Astrocyte of the spinal cord (primary cell): Measurements from ENCODE around the gene RILPL1.
A peak's percentile ranks its signal among the peaks of the same experiment; 100 is the strongest.
"Not testable (repeated sequence)": the region's sequence is repeated elsewhere in the genome, so short reads cannot be mapped to it uniquely, and the experiment has no call there.

ENCODE experiments used
- DNase-seq: peaks from one replicate; pipeline ENCODE4 v3.0.0; 2011; ENCODE audit warnings: low read depth, low spot score
- H3K4me3 ChIP-seq: 2 replicates; pipeline ENCODE4 v1.5.1; 2011; ENCODE audit warnings: low read depth, mild to moderate bottlenecking, low read length, moderate library complexity
- in situ Hi-C: cut with HindIII; loops from 2 replicates; pipeline ENCODE4 v1.10.0; 2017; ENCODE audit warnings: low sequenced_read_pairs
- TF ChIP-seq, protein P1 (sequence below): IDR thresholded peaks from 2 replicates; pipeline ENCODE4 v1.5.1; 2012; ENCODE audit warnings: low read depth, mild to moderate bottlenecking, low read length, inconsistent platforms

RILPL1 gene

DNA sequence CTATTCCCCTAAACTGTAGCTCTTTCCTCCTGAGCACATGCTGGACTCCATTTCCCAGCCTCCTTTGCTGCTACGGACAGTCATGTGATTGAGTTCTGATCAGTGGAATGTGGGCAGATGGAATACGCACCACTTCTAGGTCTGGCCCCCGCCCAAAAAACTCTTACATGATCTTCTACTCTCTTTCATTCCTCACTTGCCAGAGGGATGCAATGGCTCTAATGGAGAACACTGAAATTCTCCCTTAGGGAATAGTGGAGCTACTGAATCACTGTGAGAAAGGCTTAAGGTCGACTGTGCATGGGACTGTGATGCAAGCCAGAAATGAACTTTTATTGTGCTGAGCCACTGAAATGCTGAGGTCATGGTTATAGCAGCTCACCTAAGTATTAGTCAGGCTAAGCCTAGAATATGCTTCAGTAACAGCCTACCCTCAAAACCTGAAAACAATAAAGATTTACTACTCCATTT lies 37.9 kb upstream of the RILPL1 start:
- H3K4me3 ChIP-seq = no peak overlapping the region
- peak; percentile 67 for DNase-seq
- TF ChIP-seq, protein P1, sequence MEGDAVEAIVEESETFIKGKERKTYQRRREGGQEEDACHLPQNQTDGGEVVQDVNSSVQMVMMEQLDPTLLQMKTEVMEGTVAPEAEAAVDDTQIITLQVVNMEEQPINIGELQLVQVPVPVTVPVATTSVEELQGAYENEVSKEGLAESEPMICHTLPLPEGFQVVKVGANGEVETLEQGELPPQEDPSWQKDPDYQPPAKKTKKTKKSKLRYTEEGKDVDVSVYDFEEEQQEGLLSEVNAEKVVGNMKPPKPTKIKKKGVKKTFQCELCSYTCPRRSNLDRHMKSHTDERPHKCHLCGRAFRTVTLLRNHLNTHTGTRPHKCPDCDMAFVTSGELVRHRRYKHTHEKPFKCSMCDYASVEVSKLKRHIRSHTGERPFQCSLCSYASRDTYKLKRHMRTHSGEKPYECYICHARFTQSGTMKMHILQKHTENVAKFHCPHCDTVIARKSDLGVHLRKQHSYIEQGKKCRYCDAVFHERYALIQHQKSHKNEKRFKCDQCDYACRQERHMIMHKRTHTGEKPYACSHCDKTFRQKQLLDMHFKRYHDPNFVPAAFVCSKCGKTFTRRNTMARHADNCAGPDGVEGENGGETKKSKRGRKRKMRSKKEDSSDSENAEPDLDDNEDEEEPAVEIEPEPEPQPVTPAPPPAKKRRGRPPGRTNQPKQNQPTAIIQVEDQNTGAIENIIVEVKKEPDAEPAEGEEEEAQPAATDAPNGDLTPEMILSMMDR = no peak
- in situ Hi-C loops = no loop called here

DNA sequence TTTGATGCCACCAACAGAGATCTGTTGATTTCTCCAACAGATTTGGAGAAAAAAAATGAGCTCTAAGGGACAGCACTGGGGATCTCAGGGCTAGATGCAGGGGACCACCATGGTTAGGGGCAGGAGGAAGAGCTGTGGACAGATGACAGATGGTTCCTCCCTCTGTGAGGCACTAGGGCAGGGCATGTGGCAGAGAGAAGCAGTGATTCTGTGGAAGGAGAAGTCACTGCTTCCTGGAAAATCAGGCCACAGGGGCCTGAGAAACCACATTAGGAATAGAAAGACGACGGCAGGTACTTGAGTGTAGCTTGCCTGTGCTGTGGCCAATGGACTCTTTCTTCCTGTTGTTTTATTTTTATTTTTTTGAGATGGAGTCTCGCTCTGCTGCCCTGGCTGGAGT lies 25.9 kb upstream of the RILPL1 start:
- no peak overlapping the region for H3K4me3 ChIP-seq
- in situ Hi-C loops = no loop called here
- no peak for DNase-seq
- TF ChIP-seq, protein P1 = no peak

DNA sequence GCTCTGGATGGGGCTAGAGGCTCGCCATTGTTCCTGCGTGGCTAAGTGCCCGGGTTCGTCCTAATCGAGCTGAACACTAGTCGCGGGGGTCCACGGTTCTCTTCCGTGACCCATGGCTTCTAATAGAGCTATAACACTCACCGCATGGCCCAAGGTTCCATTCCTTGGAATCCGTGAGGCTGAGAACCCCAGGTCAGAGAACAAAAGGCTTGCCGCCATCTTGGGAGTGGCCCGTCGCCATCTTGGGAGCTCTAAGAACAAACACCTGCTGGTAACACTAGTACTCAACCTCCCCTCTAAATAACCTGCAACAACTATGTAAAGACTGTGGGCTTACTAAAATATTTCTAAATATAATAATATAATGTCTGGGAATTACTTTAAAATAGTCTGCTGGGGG lies 25.0 kb upstream of the RILPL1 start:
- in situ Hi-C loops, H3K4me3 ChIP-seq, DNase-seq: not testable (repeated sequence)

DNA sequence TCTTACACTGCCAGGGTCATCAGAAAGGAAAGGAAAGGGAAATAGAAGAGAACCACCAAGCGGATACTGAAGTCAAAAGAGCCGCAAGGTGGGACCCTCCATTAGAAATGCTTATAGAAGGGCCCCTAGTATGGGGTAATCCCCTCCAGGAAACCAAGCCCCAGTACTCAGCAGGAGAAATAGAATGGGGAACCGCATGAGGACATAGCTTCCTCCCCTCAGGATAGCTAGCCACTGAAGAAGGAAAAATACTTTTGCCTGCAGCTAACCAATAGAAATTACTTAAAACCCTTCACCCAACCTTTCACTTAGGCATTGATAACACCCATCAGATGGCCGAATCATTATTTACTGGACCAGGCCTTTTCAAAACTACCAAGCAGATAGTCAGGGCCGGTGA lies 21.3 kb upstream of the RILPL1 start:
- in situ Hi-C loops, DNase-seq: not testable (repeated sequence)

DNA sequence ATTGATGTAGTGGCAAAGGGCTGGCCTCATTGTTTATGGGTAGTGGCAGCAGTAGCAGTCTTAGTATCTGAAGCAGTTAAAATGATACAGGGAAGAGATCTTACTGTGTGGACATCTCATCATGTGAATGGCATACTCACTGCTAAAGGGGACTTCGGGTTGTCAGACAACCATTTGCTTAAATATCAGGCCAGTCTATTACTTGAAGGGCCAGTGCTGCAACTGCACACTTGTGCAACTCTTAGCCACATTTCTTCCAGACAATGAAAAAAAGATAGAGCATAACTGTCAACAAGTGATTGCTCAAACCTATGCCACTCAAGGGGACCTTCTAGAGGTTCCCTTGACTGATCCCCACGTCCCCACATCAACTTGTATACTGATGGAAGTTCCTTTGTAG lies 20.6 kb upstream of the RILPL1 start:
- H3K4me3 ChIP-seq, in situ Hi-C loops, DNase-seq: not testable (repeated sequence)

More for the DNA sequence above, 21.3 kb upstream of the RILPL1 start:
- not testable (repeated sequence) for H3K4me3 ChIP-seq

DNA sequence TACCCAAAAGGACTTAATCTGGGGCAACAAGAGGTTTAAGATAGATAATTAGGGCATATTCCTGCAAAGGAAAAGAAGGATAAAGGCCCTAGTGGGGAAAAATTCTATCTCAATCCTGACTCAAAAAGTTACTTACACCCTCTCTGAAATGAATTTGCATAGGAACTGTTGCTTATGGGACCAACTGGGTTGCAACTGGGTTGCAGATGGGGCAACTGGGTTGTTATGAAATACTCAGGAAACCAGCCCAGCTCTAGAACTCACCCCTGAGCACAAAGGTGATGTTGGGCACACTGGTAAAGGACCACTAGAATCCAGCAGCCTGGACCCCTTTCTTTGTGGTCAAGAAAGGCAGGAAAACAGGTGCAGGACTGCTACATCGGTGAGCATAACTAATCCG lies 17.2 kb upstream of the RILPL1 start:
- in situ Hi-C loops = no loop called here
- DNase-seq = no peak
- no peak overlapping the region for H3K4me3 ChIP-seq
- TF ChIP-seq, protein P1 = no peak

DNA sequence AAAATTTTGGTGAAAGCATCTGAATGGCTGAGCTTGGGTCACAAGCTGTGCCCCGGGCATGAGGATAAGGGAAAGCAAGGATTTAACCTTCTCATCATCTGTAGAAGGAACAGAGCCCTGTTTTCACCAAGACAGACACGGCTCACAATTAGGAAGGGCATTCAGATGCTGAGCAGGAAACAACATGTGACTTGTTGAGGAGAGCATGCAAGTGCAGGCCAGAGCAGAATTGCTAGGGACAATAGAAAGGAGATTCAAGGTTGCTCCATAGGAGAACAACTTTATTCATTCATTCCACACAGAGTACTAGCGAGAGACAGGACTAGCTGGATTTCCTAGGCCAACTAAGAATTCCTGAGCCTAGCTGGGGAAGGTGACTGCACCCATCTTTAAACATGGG lies 14.6 kb upstream of the RILPL1 start:
- no peak for DNase-seq
- no peak overlapping the region for H3K4me3 ChIP-seq
- in situ Hi-C loops = no loop called here
- TF ChIP-seq, protein P1 = no peak

DNA sequence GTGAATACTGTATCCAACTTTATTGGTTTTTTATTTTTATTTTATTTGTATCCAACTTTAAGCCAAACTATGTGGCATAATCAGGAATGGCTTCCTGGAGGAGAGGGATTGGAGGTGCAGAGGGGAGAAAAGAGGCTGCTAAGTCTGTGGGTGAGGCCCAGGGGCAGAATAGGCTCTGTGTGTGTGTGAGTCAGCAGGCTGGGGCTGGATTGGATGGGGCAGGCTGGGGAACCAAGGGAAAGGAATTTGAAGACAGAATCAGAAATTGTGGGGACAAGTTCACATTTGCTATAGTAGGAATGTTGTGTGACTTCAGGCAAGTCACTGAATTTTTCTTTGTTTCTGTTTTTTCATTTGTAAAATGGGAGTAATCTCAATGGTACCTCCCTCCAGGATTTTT lies 12.8 kb upstream of the RILPL1 start:
- in situ Hi-C loops = no loop called here
- no peak for DNase-seq
- TF ChIP-seq, protein P1 = no peak
- H3K4me3 ChIP-seq = no peak overlapping the region
